Body of pancreas (tissue), 4 donors: ENCODE results near the gene CCT7.

Experiments
- CTCF ChIP-seq, 7 experiments: fragments of 450-650 bp in 4 of 7; fragments of 200-600 bp in 3 of 7; sonication (generic) in 3 of 7; IDR thresholded peaks; one replicate each; pipeline ENCODE4 v1.5.1; 2016 to 2019; ENCODE audit warnings: antibody characterized with exemption in 7 of 7
- POLR2A ChIP-seq, 3 donors: fragments of 450-650 bp; IDR thresholded peaks; one replicate each; pipeline ENCODE4 v1.6.1; 2016; ENCODE audit warnings: antibody characterized with exemption in 3 of 3, mild to moderate bottlenecking in 2 of 3

GRCh38 chr2:73290049-73290839 lies 56.1 kb downstream of the CCT7 start:
- TF ChIP-seq CTCF (IDR thresholded peaks at IDR 0.05) (peak; percentile 10 to 46 (median 43)), POLR2A (IDR thresholded peaks at IDR 0.05) (no peak)
